Stimulated activated naive B cell treated with anti-CD40 and anti-IgM and Interleukin-4, amounts not matched to agents 10 μg/mL and 1 μg/mL and 100 μg/mL, for 72 hours (primary cell): Measurements from ENCODE around the gene DRGX.

Experiments used
- ATAC-seq, 2 donors: fragments of 150-1000 bp; cut with Tn5 transposase; replicated peaks; 2 replicates each; pipeline ENCODE4 v1.10.0; 2021; ENCODE audit warnings: moderate library complexity in 1 of 2
- DNase-seq: peaks from one replicate; pipeline ENCODE4 v3.0.0; 2021
- H3K27ac Mint-ChIP-seq: one replicate; pipeline ENCODE4 v1.8.0; 2022; ENCODE audit warnings: mild to moderate bottlenecking, mixed read lengths
- H3K27me3 Mint-ChIP-seq, 2 donors: one replicate each; pipeline ENCODE4 v1.8.0; 2022; ENCODE audit warnings: mixed read lengths in 2 of 2
- H3K36me3 Mint-ChIP-seq, 2 donors: one replicate each; pipeline ENCODE4 v1.8.0; 2022; ENCODE audit warnings: mixed read lengths in 2 of 2, mild to moderate bottlenecking in 1 of 2
- H3K4me1 Mint-ChIP-seq, 2 donors: one replicate each; pipeline ENCODE4 v1.8.0; 2022; ENCODE audit warnings: mixed read lengths in 2 of 2, mild to moderate bottlenecking in 1 of 2
- H3K4me3 Mint-ChIP-seq, 2 donors: one replicate each; pipeline ENCODE4 v1.8.0; 2022; ENCODE audit warnings: mild to moderate bottlenecking in 2 of 2, mixed read lengths in 2 of 2, moderate library complexity in 1 of 2
- H3K9me3 Mint-ChIP-seq, 2 donors: one replicate each; pipeline ENCODE4 v1.8.0; 2022; ENCODE audit warnings: mixed read lengths in 2 of 2, mild to moderate bottlenecking in 1 of 2

The DRGX gene

GRCh38 chr10:49398000-49398861, 2.3 kb upstream of the DRGX start:
- H3K4me3 Mint-ChIP-seq = peak overlapping the region; percentile 71 to 76
- ATAC-seq = peak; percentile 81 to 84

DNA sequence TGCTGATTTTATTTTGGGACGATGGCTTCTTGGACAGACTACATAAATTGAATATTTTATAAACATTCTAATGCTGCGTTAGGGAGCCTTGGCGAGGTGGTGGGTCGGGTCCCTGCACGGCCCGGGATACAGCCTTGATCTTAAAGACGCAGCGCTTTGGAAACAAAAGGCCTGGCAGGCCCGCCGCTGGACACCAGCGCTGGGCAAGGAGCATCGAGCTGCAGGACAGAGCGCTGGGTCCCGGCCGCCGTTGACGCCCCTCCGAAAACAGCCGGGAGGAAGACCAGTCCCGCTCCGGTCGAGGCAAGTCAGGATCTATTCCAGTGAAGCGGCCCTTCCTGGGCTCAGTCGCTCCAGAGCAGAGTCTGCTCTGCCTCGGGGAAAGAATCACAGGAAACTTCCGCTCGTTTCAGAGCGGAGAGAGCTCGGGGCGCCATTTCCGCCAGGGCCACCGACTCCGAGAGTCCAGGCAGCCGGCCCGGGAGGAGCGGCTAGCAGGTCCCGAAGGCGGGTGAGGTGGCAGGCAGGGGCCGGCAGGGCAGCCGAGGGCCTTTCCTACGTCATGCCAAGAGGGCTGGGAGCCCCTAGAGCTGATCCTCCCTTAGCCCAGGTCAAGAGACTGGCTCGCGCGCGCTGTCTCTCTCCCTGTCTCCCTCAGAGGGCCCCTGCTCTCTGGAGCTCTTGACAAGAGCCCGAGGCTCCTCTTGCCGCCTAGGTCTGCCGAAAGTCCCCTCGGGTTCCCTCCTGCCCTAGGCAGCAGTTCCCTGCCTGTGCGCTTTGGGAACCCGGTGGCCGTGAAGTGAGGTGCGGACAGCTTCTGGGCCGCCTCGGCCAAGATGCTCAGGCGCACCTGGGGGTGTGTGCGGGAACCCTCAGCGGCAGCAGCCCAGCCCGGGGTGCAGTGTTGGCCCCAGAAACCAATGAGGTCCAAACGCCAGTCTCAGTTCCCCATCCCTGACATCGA, 1.4 kb upstream of the DRGX start:
- Mint-ChIP-seq H3K4me1 (peaks cover 8 to 36% of the 10 kb centered on the region in 2 donors), H3K27ac (peak overlapping the region; percentile 47), H3K4me3 (peak overlapping the region; percentile 21 to 76), H3K36me3 (no peaks in the 10 kb centered on the region), H3K27me3 (peaks cover 68 to 83% of the 10 kb centered on the region in 2 donors), H3K9me3 (no peaks in the 10 kb centered on the region)
- ATAC-seq (peak; percentile 29 to 47), DNase-seq (peak; percentile 30)

More at GRCh38 chr10:49398000-49398861, 2.3 kb upstream of the DRGX start:
- H3K27ac Mint-ChIP-seq = peak overlapping the region; percentile 81
- peaks cover 70 to 83% of the 10 kb centered on the region in 2 donors for H3K27me3 Mint-ChIP-seq
- no peak for DNase-seq
- H3K9me3 Mint-ChIP-seq = no peaks in the 10 kb centered on the region
- H3K36me3 Mint-ChIP-seq = no peaks in the 10 kb centered on the region
- peaks cover 8 to 36% of the 10 kb centered on the region in 2 donors for H3K4me1 Mint-ChIP-seq

- no peak for ATAC-seq
- no peak overlapping the region for H3K4me3 Mint-ChIP-seq
- no peaks in the 10 kb centered on the region for H3K9me3 Mint-ChIP-seq
- H3K27ac Mint-ChIP-seq = no peak overlapping the region
- peaks cover 69 to 83% of the 10 kb centered on the region in 2 donors for H3K27me3 Mint-ChIP-seq
- no peaks in the 10 kb centered on the region for H3K36me3 Mint-ChIP-seq
- H3K4me1 Mint-ChIP-seq = peaks cover 8 to 36% of the 10 kb centered on the region in 2 donors
- DNase-seq = no peak
Measured at GRCh38 chr10:49396666-49396999, 744 bp upstream of the DRGX start.

DNA sequence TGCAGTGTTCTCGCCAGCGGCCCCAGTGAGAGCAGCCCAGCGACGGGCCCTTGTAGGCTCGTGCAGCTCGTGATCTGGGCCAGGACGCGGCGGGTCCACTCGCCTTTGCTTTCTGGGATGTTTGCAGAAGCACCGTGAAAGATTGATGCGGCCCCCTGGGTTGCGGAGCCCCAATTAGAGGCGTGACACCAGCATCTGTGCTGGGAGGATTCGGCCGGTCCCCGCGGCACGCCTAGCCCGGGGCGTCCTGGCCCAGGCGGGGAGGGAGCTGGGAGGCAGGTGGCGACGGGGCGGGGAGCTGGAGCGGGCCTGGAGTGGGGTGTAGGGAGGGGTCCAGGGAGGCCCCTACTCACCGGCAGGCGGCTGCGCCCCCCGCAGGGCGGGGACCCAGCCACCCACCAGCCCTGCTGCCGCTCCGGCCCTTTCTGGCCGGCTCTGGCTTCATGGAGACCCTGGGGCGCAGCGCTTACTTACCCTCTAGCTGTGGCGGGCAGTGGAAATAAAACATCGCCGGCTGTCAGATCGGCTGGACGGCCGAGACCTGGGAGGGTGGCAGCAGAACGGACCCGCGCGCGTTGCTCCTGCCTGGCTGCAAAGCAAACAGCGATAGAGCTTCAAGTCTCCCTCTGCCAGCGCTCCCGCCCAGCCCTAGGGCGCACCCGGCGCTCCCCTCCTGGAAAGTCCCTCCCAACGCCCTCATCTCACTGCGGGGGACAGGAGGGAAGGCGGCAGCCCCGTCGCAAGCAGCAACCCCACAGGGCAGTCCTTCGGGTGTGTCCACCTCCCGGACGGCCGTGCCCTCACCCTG, 752 bp downstream of the DRGX start:
- DNase-seq = no peak
- Mint-ChIP-seq H3K27me3 (peaks cover 73 to 86% of the 10 kb centered on the region in 2 donors), H3K4me1 (peaks cover 8 to 36% of the 10 kb centered on the region in 2 donors), H3K9me3 (no peaks in the 10 kb centered on the region), H3K27ac (peak overlapping the region; percentile 75), H3K36me3 (no peaks in the 10 kb centered on the region), H3K4me3 (peak overlapping the region; percentile 44 to 51)
- ATAC-seq = peak in 1 of 2 donors; percentile 23

- Mint-ChIP-seq H3K4me1 (peaks cover 8 to 34% of the 10 kb centered on the region in 2 donors), H3K27ac (no peak overlapping the region), H3K4me3 (no peak overlapping the region), H3K36me3 (no peaks in the 10 kb centered on the region), H3K9me3 (no peaks in the 10 kb centered on the region), H3K27me3 (peaks cover 79 to 90% of the 10 kb centered on the region in 2 donors)
- DNase-seq (no peak), ATAC-seq (no peak)
Measured at GRCh38 chr10:49393757-49394156, 2.1 kb downstream of the DRGX start.

DNA sequence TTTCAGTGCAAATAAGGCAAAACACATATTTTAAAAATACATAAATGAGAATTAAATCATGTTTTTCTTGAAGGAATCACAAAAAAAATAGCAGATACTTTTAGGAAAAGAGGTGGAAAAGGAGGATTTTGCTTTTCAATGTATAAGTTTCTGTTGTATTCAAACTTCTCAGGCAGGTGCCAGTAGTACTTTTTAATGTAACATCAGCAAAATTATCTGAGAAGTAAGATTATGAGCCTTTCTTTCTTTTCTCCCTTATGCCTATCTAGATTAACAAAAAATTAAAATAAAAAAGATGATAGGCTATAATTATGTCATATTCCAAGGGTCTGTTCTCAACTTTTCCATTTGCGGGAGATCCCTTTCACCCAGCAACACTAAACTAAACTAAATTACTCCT, 2.6 kb downstream of the DRGX start:
- Mint-ChIP-seq H3K9me3 (no peaks in the 10 kb centered on the region), H3K4me3 (no peak overlapping the region), H3K27me3 (peaks cover 78 to 89% of the 10 kb centered on the region in 2 donors), H3K36me3 (no peaks in the 10 kb centered on the region), H3K27ac (no peak overlapping the region), H3K4me1 (peaks cover 8 to 30% of the 10 kb centered on the region in 2 donors)
- DNase-seq = no peak
- ATAC-seq = no peak

DNA sequence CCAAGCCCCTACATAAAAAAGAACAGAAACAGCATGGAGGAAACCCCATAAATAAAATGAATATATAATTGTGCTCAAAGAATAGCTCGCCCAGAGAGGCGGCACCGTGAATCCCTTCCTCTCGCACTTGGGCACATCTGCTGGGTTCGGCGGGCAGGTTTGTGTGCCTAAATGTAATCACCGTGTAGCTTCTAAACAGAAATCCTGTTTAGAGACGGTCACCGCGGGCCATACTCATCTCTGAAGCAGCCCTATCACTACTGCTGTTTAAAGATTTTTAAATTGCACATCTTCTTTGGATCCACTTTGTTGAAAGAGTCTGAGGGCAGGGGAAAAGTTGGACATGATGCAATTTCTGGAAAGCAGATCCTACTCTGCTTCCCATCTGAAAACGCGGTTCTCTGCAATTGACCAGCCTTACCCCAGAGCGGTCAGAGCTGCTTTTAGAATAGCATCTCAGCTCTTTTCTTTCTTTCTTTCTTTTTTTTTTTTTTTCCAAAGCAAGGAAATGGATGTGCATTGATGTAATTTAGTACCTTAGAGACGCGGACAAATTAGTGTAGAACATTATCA, 6.4 kb downstream of the DRGX start:
- ATAC-seq (no peak), DNase-seq (no peak)
- Mint-ChIP-seq H3K27ac (no peak overlapping the region), H3K4me1 (peaks cover 1 to 4% of the 10 kb centered on the region in 2 donors), H3K4me3 (no peak overlapping the region), H3K36me3 (no peaks in the 10 kb centered on the region), H3K27me3 (peaks cover 60 to 71% of the 10 kb centered on the region in 2 donors), H3K9me3 (no peaks in the 10 kb centered on the region)

GRCh38 chr10:49388161-49388560, 7.7 kb downstream of the DRGX start:
- DNase-seq = no peak
- H3K36me3 Mint-ChIP-seq = no peaks in the 10 kb centered on the region
- H3K9me3 Mint-ChIP-seq = no peaks in the 10 kb centered on the region
- no peak overlapping the region for H3K27ac Mint-ChIP-seq
- no peak for ATAC-seq
- peaks cover 52 to 65% of the 10 kb centered on the region in 2 donors for H3K27me3 Mint-ChIP-seq
- H3K4me3 Mint-ChIP-seq = no peak overlapping the region
- H3K4me1 Mint-ChIP-seq = no peaks in the 10 kb centered on the region

GRCh38 chr10:49387071-49387470, 8.8 kb downstream of the DRGX start:
- H3K36me3 Mint-ChIP-seq = no peaks in the 10 kb centered on the region
- no peak overlapping the region for H3K4me3 Mint-ChIP-seq
- H3K9me3 Mint-ChIP-seq = no peaks in the 10 kb centered on the region
- H3K27ac Mint-ChIP-seq = no peak overlapping the region
- ATAC-seq (no peak), DNase-seq (no peak)
- H3K4me1 Mint-ChIP-seq = peaks cover 0 to 8% of the 10 kb centered on the region in 2 donors
- H3K27me3 Mint-ChIP-seq = peaks cover 53 to 59% of the 10 kb centered on the region in 2 donors

- Mint-ChIP-seq H3K27me3 (peaks cover 47 to 50% of the 10 kb centered on the region in 2 donors), H3K4me1 (peaks cover 0 to 10% of the 10 kb centered on the region in 2 donors), H3K9me3 (no peaks in the 10 kb centered on the region), H3K36me3 (no peaks in the 10 kb centered on the region), H3K4me3 (no peak overlapping the region), H3K27ac (no peak overlapping the region)
- no peak for DNase-seq
- no peak for ATAC-seq
Measured at GRCh38 chr10:49385939-49386922, 9.7 kb downstream of the DRGX start.

DNA sequence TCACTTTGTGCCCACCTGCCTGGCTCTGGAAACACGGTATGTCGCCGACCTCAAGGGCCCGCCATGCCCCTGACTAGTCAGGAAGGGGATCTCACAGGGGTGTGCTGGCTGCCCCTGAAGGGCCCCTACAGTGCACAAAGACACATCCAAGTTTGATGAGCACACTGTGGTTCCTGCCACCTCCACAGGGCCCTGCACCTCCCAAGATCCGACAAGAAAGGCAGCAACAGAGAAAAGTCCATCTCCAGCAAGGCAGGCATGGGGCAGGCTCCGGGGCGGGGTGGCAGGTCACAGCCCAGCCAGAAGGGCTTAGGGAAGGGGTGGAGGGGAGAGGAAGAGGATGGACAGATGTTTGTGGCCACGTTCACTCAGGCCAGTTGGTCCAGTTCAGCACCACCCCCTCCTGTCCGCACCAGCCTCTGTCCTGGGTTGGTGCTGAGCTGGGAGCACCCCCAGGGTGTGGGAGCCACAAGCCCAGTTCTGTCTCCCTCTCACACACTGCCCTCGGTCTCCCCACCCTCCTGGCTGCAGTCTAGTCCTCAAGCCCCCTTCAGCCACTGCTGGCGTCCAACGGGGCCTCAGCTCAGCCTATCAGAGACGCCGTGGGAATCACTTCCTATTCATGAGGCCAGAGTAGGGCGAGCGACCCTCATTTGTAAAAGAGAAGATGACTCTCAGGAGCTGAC, 11.5 kb downstream of the DRGX start:
- peaks cover 32% of the 10 kb centered on the region in 2 donors for H3K27me3 Mint-ChIP-seq
- DNase-seq = no peak
- H3K4me3 Mint-ChIP-seq = no peak overlapping the region
- no peaks in the 10 kb centered on the region for H3K9me3 Mint-ChIP-seq
- no peak for ATAC-seq
- H3K36me3 Mint-ChIP-seq = no peaks in the 10 kb centered on the region
- H3K4me1 Mint-ChIP-seq = peaks cover 0 to 10% of the 10 kb centered on the region in 2 donors
- H3K27ac Mint-ChIP-seq = no peak overlapping the region

GRCh38 chr10:49383853-49384252, 12.0 kb downstream of the DRGX start:
- Mint-ChIP-seq H3K27ac (no peak overlapping the region), H3K27me3 (peaks cover 26 to 27% of the 10 kb centered on the region in 2 donors), H3K4me1 (peaks cover 0 to 10% of the 10 kb centered on the region in 2 donors), H3K4me3 (no peak overlapping the region), H3K9me3 (no peaks in the 10 kb centered on the region), H3K36me3 (no peaks in the 10 kb centered on the region)
- no peak for ATAC-seq
- DNase-seq = no peak
